Nephron progenitor cell (in vitro differentiated cells): ENCODE data around the gene PARVG.

Experiments
- DNase-seq: peaks from one replicate; pipeline ENCODE4 v3.0.0; 2021
- H3K27ac Mint-ChIP-seq: 2 replicates; pipeline ENCODE4 v1.8.0; 2021; ENCODE audit warnings: mild to moderate bottlenecking, moderate library complexity, mixed read lengths
- H3K27me3 Mint-ChIP-seq: 2 replicates; pipeline ENCODE4 v1.8.0; 2021; ENCODE audit warnings: mild to moderate bottlenecking, low read depth, mixed read lengths; ENCODE audit not compliant: poor library complexity
- H3K36me3 Mint-ChIP-seq: 2 replicates; pipeline ENCODE4 v1.8.0; 2021; ENCODE audit warnings: low read depth, mixed read lengths
- H3K4me1 Mint-ChIP-seq: 2 replicates; pipeline ENCODE4 v1.8.0; 2021; ENCODE audit warnings: mixed read lengths
- H3K4me3 Mint-ChIP-seq: 2 replicates; pipeline ENCODE4 v1.8.0; 2021; ENCODE audit warnings: mild to moderate bottlenecking, moderate library complexity, mixed read lengths
- H3K9me3 Mint-ChIP-seq: 2 replicates; pipeline ENCODE4 v1.8.0; 2021; ENCODE audit warnings: mild to moderate bottlenecking, moderate library complexity, mixed read lengths
- TF ChIP-seq, protein P1 (sequence below): fragments of 200-600 bp; sonication (generic); IDR thresholded peaks from 2 replicates; pipeline ENCODE4 v1.5.0; 2021; ENCODE audit warnings: antibody characterized with exemption

The PARVG gene

DNA sequence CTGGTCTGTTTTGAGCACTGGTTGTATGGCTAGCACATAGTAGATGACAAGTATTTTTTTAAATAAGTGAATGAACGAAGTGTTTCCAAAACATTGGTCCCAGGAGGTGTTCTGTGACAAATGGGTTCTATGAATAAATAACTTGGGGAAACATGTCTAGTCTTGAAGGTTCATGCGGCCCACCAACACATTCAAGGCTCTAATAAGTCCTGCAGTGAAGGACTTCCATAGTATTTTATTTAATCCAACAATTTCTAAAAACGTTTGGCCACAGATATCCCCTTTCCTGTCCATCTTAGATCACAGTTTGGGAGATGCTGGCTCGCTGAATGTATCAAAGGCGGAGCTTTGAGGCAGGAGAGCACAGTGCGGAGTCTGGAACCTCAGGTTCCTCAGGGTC lies 22.5 kb downstream of the PARVG start:
- Mint-ChIP-seq H3K9me3 (no peaks in the 10 kb centered on the region), H3K27me3 (peaks cover 5% of the 10 kb centered on the region), H3K27ac (no peak overlapping the region), H3K4me1 (peaks cover 14% of the 10 kb centered on the region), H3K4me3 (no peak overlapping the region), H3K36me3 (no peaks in the 10 kb centered on the region)
- no peak for DNase-seq
- TF ChIP-seq, protein P1, sequence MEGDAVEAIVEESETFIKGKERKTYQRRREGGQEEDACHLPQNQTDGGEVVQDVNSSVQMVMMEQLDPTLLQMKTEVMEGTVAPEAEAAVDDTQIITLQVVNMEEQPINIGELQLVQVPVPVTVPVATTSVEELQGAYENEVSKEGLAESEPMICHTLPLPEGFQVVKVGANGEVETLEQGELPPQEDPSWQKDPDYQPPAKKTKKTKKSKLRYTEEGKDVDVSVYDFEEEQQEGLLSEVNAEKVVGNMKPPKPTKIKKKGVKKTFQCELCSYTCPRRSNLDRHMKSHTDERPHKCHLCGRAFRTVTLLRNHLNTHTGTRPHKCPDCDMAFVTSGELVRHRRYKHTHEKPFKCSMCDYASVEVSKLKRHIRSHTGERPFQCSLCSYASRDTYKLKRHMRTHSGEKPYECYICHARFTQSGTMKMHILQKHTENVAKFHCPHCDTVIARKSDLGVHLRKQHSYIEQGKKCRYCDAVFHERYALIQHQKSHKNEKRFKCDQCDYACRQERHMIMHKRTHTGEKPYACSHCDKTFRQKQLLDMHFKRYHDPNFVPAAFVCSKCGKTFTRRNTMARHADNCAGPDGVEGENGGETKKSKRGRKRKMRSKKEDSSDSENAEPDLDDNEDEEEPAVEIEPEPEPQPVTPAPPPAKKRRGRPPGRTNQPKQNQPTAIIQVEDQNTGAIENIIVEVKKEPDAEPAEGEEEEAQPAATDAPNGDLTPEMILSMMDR = no peak

DNA sequence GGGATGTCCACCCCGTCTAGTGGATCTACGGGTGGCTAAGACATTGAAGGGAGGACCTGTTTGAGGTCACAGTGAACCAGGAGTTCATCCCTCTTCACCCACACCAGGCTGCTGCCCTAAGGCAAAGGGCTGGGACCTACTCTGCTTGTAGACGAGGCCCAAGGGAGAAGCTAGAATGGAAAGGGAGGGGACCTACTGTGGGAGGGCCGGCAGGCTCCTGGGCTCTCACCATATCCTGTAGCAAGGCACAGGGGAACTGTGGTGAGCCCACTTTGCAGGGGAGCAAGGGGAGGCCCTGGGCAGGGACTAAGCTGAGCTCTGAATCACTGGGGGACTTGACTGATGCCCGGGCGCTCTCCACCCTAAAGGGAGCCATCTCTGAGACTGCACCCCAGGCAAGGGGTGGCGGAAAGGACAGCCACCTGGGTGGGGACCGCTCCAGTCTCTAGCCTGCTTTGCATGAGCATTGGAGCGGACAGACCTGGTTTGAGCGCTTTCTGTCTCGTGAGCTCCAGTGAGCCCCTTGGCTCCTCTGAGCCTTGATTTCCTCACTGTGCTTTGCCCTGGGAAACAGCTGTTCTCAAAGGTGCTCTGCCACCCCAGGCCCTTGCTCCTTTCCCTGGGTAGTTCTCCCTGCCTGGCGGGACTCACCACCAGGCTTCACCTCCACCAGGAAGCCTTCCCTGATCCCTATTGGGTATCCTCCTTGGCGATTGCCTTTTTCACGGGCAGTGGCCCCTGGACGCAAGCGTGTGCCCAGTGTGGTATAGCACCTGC lies 24.2 kb downstream of the PARVG start:
- Mint-ChIP-seq H3K4me1 (peaks cover 14% of the 10 kb centered on the region), H3K27ac (no peak overlapping the region), H3K27me3 (peaks cover 8% of the 10 kb centered on the region), H3K9me3 (peaks cover 12% of the 10 kb centered on the region), H3K36me3 (no peaks in the 10 kb centered on the region), H3K4me3 (no peak overlapping the region)
- DNase-seq = no peak
- TF ChIP-seq, protein P1 = no peak

DNA sequence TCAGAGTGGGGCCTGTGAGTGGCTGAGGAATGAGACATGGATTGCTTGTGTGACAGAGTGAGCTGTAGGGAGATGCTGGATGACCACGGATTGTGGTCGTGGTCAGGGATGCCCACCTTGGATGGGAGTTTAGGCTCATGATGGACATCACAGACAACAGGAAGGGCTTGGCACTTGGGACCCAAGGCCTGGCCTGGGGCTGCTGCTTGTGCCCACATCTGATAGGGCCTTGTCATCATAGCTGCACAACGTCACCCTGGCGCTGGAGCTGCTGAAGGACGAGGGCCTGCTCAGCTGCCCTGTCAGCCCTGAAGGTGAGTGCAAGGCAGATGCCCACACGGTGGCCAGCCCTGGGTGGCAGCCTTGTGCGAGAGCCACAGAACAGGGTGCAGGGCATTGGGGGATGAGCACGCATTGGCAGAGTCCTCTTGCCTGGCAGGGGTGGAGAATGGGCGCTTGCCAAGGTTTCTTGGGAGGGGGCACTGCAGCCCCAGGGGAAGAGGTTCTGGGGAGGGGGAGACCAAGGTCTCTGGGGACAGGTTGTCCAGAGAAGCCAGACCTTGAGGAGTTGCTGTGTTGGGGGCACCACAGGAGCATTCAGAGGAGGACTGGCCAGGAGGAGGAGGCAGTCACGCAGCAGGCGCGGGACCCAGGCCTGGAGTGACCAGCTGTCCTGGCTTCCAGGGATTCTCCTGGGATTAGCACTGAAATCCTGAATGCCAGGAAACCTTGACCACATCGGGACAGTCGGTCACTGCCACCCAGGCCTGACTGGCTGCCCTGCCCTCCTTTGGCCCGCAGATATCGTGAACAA lies 25.0 kb downstream of the PARVG start:
- no peak for DNase-seq
- Mint-ChIP-seq H3K4me1 (peaks cover 14% of the 10 kb centered on the region), H3K9me3 (peaks cover 16% of the 10 kb centered on the region), H3K36me3 (no peaks in the 10 kb centered on the region), H3K27ac (no peak overlapping the region), H3K27me3 (peaks cover 8% of the 10 kb centered on the region), H3K4me3 (no peak overlapping the region)
- TF ChIP-seq, protein P1 = no peak

DNA sequence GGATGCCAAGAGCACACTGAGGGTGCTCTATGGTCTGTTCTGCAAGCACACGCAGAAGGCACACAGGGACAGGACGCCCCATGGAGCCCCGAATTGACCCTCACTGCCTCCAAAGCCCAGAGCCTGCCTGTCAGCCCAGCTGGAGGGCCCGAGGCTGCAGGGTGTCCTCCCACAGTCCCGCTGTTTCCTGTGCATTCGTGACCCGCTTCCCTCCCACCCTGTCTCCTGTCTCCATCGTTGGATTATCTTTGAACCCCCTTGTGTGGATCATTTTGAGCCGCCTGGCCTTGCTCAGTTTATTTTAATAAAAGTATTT lies 25.6 kb downstream of the PARVG start:
- Mint-ChIP-seq H3K27ac (no peak overlapping the region), H3K4me3 (no peak overlapping the region), H3K36me3 (no peaks in the 10 kb centered on the region), H3K4me1 (peaks cover 18% of the 10 kb centered on the region), H3K9me3 (peaks cover 16% of the 10 kb centered on the region), H3K27me3 (peaks cover 8% of the 10 kb centered on the region)
- TF ChIP-seq, protein P1 = no peak
- DNase-seq = no peak

DNA sequence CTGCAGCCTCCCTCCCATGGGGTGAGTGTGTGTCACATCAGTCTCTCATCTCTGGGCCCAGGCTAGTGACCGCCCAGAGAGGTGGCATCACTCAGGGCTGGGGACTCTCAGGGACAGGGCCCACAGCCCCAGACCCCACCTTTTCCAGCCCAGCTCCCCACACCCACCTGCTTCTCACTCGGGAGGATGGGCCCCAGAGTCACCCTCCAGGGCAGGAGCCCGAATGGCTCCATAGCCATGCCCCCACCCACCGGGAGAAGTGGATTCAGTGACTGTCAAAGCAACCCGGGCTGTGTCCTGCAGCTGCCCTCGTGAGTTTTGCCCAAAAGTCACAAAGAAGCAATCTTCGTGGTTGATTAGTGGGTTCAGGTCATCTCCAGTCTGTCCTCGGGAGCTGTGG lies 26.0 kb downstream of the PARVG start:
- Mint-ChIP-seq H3K4me3 (no peak overlapping the region), H3K27ac (no peak overlapping the region), H3K9me3 (peaks cover 16% of the 10 kb centered on the region), H3K4me1 (peaks cover 22% of the 10 kb centered on the region), H3K27me3 (peaks cover 8% of the 10 kb centered on the region), H3K36me3 (no peaks in the 10 kb centered on the region)
- TF ChIP-seq, protein P1 = no peak
- no peak for DNase-seq
